ENCODE results near the gene PTPRN2.

DNA sequence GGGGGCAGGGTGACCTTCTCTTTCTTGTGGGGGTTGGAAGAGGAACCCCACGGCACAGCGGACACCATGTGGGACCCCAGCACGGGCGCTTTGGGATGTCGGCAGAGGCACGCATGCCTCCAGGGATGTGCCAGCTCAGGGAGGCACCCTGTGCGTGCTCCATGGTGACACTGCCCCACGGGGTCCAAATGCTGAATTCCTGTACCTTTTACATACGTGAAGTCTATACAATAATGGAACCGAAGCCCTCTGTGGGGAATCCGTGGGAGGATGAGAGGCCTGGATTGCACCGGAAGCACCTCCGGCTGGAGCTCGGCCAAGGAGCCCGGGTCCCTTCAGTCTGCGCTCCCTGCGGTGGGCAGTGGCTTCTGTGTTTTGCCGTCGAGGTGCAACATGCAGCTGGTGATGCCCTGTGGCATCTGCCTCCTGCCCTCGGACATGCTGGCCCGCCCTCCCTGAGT is 726.6 kb downstream of the PTPRN2 start:
- TF ChIP-seq CTCF (IDR thresholded peaks at IDR 0.05 in 2 of 3, conservative IDR thresholded peaks at IDR 0.05 in 1 of 3; ENCODE audit: borderline replicate concordance in 1 of 3, insufficient read depth in 1 of 3, low read depth in 2 of 3, low read length in 2 of 3) (no peak), POLR2AphosphoS5 (IDR thresholded peaks at IDR 0.05; ENCODE audit: low read depth, low read length) (no peak), MAX (IDR thresholded peaks at IDR 0.05) (no peak), ATF3 (IDR thresholded peaks at IDR 0.05) (no peak), JUND (IDR thresholded peaks at IDR 0.05) (no peak), POLR2A (IDR thresholded peaks at IDR 0.05; ENCODE audit: borderline replicate concordance, extremely low read depth, insufficient read depth, insufficient read length) (no peak), FOSL1 (IDR thresholded peaks at IDR 0.05; ENCODE audit: low read depth) (no peak), EZH2phosphoT487 (IDR thresholded peaks at IDR 0.05; ENCODE audit: borderline replicate concordance) (no peak), CEBPB (IDR thresholded peaks at IDR 0.05; ENCODE audit: low read depth) (no peak), YY1 (IDR thresholded peaks at IDR 0.05; ENCODE audit: extremely low read depth, insufficient replicate concordance, low read depth, low read length) (no peak), SIN3A (IDR thresholded peaks at IDR 0.05; ENCODE audit: low read depth) (no peak)
- TF ChIP-seq, protein P1, sequence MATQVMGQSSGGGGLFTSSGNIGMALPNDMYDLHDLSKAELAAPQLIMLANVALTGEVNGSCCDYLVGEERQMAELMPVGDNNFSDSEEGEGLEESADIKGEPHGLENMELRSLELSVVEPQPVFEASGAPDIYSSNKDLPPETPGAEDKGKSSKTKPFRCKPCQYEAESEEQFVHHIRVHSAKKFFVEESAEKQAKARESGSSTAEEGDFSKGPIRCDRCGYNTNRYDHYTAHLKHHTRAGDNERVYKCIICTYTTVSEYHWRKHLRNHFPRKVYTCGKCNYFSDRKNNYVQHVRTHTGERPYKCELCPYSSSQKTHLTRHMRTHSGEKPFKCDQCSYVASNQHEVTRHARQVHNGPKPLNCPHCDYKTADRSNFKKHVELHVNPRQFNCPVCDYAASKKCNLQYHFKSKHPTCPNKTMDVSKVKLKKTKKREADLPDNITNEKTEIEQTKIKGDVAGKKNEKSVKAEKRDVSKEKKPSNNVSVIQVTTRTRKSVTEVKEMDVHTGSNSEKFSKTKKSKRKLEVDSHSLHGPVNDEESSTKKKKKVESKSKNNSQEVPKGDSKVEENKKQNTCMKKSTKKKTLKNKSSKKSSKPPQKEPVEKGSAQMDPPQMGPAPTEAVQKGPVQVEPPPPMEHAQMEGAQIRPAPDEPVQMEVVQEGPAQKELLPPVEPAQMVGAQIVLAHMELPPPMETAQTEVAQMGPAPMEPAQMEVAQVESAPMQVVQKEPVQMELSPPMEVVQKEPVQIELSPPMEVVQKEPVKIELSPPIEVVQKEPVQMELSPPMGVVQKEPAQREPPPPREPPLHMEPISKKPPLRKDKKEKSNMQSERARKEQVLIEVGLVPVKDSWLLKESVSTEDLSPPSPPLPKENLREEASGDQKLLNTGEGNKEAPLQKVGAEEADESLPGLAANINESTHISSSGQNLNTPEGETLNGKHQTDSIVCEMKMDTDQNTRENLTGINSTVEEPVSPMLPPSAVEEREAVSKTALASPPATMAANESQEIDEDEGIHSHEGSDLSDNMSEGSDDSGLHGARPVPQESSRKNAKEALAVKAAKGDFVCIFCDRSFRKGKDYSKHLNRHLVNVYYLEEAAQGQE (IDR thresholded peaks at IDR 0.05; ENCODE audit: low read depth) = no peak
